ENCODE data around the gene EZR. TPM values are rescaled to one million over a fixed set of nuclear protein-coding genes. Genes with fewer than 3 reads are reported as not detected.
A peak's percentile ranks its signal among the peaks of the same experiment; 100 is the strongest.

Gene EZR
- total RNA-seq, 1 experiment from 2014 or later = 1,402 TPM

DNA sequence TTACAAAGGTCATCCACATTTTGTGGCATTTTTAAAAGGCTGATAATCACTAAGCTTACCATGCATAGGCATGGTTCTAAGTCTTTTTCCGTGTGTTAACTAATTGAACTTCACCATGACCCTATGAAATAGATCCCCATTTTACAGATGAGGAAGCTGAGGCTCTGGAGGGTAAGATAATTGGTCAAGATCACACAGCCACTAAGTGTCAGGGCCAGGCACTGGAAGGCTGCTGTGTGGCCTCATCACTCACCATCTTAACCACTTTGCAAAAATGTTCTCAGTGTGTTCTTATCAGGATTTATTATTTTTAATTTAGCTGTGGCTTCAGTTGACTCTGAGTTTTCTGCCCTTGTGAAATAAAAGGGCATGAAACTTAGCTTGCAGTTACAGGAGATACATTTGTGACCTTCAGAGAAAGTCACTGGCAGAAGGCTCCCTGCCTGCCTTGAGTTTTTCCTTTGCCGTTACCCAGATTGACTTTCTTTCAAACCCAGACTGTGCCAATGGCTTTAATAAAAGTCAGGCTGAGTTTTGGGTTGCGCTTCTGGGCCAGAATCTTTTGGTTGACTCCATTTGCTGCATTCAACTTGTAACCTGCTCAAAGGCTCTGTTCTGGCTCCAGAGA lies 82.0 kb downstream of the EZR start:
- H3K4me2 ChIP-seq (ENCODE audit: low read length) = peak overlapping the region; percentile 58
- intact Hi-C loops (cut with micrococcal nuclease) = no loop called here
- TF ChIP-seq ZFX (IDR thresholded peaks at IDR 0.05) (0 out of 2 replicates have a peak, but pooled peaks have one; percentile 13), POLR2AphosphoS5 (IDR thresholded peaks at IDR 0.05; ENCODE audit: low read depth, low read length) (no peak)
- peaks cover 91% of the 10 kb centered on the region for H3K79me2 ChIP-seq (ENCODE audit: insufficient read depth, low read length)
- H3K4me3 ChIP-seq (replicated peaks in 1 of 2; ENCODE audit: low read depth in 1 of 2, low read length in 2 of 2) = no peak overlapping the region
- no peaks in the 10 kb centered on the region for H4K20me1 ChIP-seq (ENCODE audit: insufficient read depth)
- peak; percentile 38 for ATAC-seq
- H3K9ac ChIP-seq (ENCODE audit: low read length) = peak overlapping the region; percentile 60
- CTCF ChIA-PET = interaction anchor here (0.7 to 4.0 kb wide), 4 partner anchors 18 to 516 kb away, joined by 3 to 12 read pairs (median 4); no protein-coding TSS in a partner anchor
- H2AFZ ChIP-seq (ENCODE audit: low read depth, low read length, poor library complexity, severe bottlenecking) = no peak overlapping the region
- no peaks in the 10 kb centered on the region for H3K9me2 ChIP-seq (ENCODE audit: insufficient read depth)
- H3K9me3 ChIP-seq (ENCODE audit: control insufficient read depth in 1 of 2, insufficient read depth in 1 of 2, low read depth in 1 of 2, low read length in 2 of 2) = peaks cover 0 to 3% of the 10 kb centered on the region in 2 experiments; a peak in 1 of 4 replicates
- BruUV-seq (replicated peaks) = TSS peak; percentile 97
- no peaks in the 10 kb centered on the region for H3K27me3 ChIP-seq (ENCODE audit: insufficient read depth, low read length)
- H3K36me3 ChIP-seq (ENCODE audit: control insufficient read depth in 1 of 2, insufficient read depth in 2 of 2, low read length in 2 of 2) = peaks cover 0 to 38% of the 10 kb centered on the region in 2 experiments; a peak in 2 of 4 replicates
- H3K4me1 ChIP-seq (ENCODE audit: control insufficient read depth in 1 of 2, insufficient read depth in 2 of 2, low read length in 2 of 2) = peaks cover 53 to 86% of the 10 kb centered on the region in 2 experiments
- H3K27ac ChIP-seq (ENCODE audit: low read depth, low read length) = peak overlapping the region; percentile 97
- RAD21 ChIA-PET (ENCODE audit: low non-redundant PET in 1 of 2, low total read pairs in 2 of 2, uncharacterized antibody in 2 of 2, unreplicated experiment in 2 of 2) = no interaction called here
- no peak for DNase-seq (ENCODE audit: low read depth, low spot score)
- POLR2A ChIA-PET = interaction anchor here (0.7 to 4.2 kb wide), 6 partner anchors 11 to 132 kb away, joined by 3 to 19 read pairs (median 10); no protein-coding TSS in a partner anchor

DNA sequence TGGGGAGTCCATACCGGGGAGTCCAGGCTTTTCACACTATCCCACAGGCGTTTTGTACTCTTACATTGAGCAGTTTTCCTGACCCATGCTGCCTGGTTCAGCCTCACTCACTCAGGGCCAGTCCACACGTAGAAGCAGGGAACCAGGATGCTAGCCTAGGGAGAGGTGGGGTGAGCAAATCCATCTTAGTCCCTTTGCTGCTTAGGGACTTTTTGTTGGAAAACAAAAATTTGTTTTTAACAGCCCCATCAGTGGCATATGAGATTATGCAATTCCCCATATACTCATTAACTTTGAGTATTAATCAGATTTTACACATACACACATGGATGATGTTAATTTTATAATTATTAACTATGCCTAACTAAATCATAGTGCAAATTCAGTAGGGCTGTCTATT lies 84.2 kb downstream of the EZR start:
- no peak for TF ChIP-seq CBX3 (IDR thresholded peaks at IDR 0.05; ENCODE audit: low read depth)
- no peak for TF ChIP-seq FOSL1 (IDR thresholded peaks at IDR 0.05; ENCODE audit: low read depth)
- no peak for TF ChIP-seq ZFX (IDR thresholded peaks at IDR 0.05)
- TF ChIP-seq, protein P1, sequence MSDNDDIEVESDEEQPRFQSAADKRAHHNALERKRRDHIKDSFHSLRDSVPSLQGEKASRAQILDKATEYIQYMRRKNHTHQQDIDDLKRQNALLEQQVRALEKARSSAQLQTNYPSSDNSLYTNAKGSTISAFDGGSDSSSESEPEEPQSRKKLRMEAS (IDR thresholded peaks at IDR 0.05) = no peak
- TF ChIP-seq, protein P2, sequence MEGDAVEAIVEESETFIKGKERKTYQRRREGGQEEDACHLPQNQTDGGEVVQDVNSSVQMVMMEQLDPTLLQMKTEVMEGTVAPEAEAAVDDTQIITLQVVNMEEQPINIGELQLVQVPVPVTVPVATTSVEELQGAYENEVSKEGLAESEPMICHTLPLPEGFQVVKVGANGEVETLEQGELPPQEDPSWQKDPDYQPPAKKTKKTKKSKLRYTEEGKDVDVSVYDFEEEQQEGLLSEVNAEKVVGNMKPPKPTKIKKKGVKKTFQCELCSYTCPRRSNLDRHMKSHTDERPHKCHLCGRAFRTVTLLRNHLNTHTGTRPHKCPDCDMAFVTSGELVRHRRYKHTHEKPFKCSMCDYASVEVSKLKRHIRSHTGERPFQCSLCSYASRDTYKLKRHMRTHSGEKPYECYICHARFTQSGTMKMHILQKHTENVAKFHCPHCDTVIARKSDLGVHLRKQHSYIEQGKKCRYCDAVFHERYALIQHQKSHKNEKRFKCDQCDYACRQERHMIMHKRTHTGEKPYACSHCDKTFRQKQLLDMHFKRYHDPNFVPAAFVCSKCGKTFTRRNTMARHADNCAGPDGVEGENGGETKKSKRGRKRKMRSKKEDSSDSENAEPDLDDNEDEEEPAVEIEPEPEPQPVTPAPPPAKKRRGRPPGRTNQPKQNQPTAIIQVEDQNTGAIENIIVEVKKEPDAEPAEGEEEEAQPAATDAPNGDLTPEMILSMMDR (IDR thresholded peaks at IDR 0.05 in 2 of 3, conservative IDR thresholded peaks at IDR 0.05 in 1 of 3; ENCODE audit: borderline replicate concordance in 1 of 3, insufficient read depth in 1 of 3, low read depth in 2 of 3, low read length in 2 of 3) = no peak
- DNase-seq (ENCODE audit: low read depth, low spot score) (no peak), ATAC-seq (no peak)
- CTCF ChIA-PET = interaction anchor here (1.2 kb wide), 1 partner anchor 17 kb away, joined by 6 read pairs; no protein-coding TSS in a partner anchor
- peaks cover 0 to 41% of the 10 kb centered on the region in 2 experiments; a peak in 2 of 4 replicates for H3K36me3 ChIP-seq (ENCODE audit: control insufficient read depth in 1 of 2, insufficient read depth in 2 of 2, low read length in 2 of 2)
- no TSS peak for BruUV-seq (replicated peaks)
- POLR2A ChIA-PET = interaction anchor here (1.1 to 4.2 kb wide), 2 partner anchors 29 to 134 kb away, joined by 3 to 18 read pairs; no protein-coding TSS in a partner anchor
- peaks cover 0 to 3% of the 10 kb centered on the region in 2 experiments; a peak in 1 of 4 replicates for H3K9me3 ChIP-seq (ENCODE audit: control insufficient read depth in 1 of 2, insufficient read depth in 1 of 2, low read depth in 1 of 2, low read length in 2 of 2)
- no peaks in the 10 kb centered on the region for H3K27me3 ChIP-seq (ENCODE audit: insufficient read depth, low read length)
- no peak overlapping the region for H2AFZ ChIP-seq (ENCODE audit: low read depth, low read length, poor library complexity, severe bottlenecking)
- no peak overlapping the region for H3K4me3 ChIP-seq (replicated peaks in 1 of 2; ENCODE audit: low read depth in 1 of 2, low read length in 2 of 2)
- no peaks in the 10 kb centered on the region for H4K20me1 ChIP-seq (ENCODE audit: insufficient read depth)
- RAD21 ChIA-PET (ENCODE audit: low non-redundant PET in 1 of 2, low total read pairs in 2 of 2, uncharacterized antibody in 2 of 2, unreplicated experiment in 2 of 2) = no interaction called here
- H3K4me1 ChIP-seq (ENCODE audit: control insufficient read depth in 1 of 2, insufficient read depth in 2 of 2, low read length in 2 of 2) = peaks cover 65 to 84% of the 10 kb centered on the region in 2 experiments
- peak overlapping the region; percentile 60 for H3K9ac ChIP-seq (ENCODE audit: low read length)
- peak overlapping the region; percentile 97 for H3K27ac ChIP-seq (ENCODE audit: low read depth, low read length)
- H3K79me2 ChIP-seq (ENCODE audit: insufficient read depth, low read length) = peaks cover 81% of the 10 kb centered on the region
- no peaks in the 10 kb centered on the region for H3K9me2 ChIP-seq (ENCODE audit: insufficient read depth)
- no peak overlapping the region for H3K4me2 ChIP-seq (ENCODE audit: low read length)
- intact Hi-C loops (cut with micrococcal nuclease) = no loop called here

Measured in HCT116 (cell line).